Kidney (tissue), 14 donors: ENCODE data around the gene C2CD4D. TPM values are rescaled to one million over a fixed set of nuclear protein-coding genes. Genes with fewer than 3 reads are reported as not detected.

Experiments
- DNase-seq, 5 donors: peaks; one replicate each; pipeline ENCODE4 v3.0.0-alpha.2; 2013 to 2020
- FAIRE-seq: peaks from 2 replicates; lab custom pipeline; 2012; peaks lifted over from hg19 to GRCh38; lab: Jason Lieb, UNC
- H3K27ac ChIP-seq, 2 donors: one replicate each; pipeline ENCODE4 v1.7.0; 2013; ENCODE audit warnings: low read depth in 2 of 2, low read length in 2 of 2, inconsistent platforms in 1 of 2
- H3K27me3 ChIP-seq: one replicate; pipeline ENCODE4 v1.7.1; 2013; ENCODE audit warnings: low read length, inconsistent platforms; ENCODE audit not compliant: control insufficient read depth, insufficient read depth
- H3K36me3 ChIP-seq, 3 donors: one replicate each; pipeline versions ENCODE4 v1.7.0 to v1.7.1; 2013; ENCODE audit warnings: low read length in 3 of 3, control low read depth in 1 of 3, inconsistent platforms in 1 of 3; ENCODE audit not compliant: insufficient read depth in 3 of 3, control insufficient read depth in 2 of 3
- H3K4me1 ChIP-seq, 3 donors: one replicate each; pipeline versions ENCODE4 v1.7.0 to v1.7.1; 2013; ENCODE audit warnings: low read length in 3 of 3, inconsistent platforms in 1 of 3, low read depth in 1 of 3; ENCODE audit not compliant: control insufficient read depth in 2 of 3, insufficient read depth in 2 of 3
- H3K4me3 ChIP-seq, 3 donors: one replicate each; pipeline versions ENCODE4 v1.7.0 to v1.8.1; 2013; ENCODE audit warnings: low read length in 3 of 3, control low read depth in 1 of 3, inconsistent platforms in 1 of 3
- H3K9ac ChIP-seq, 3 donors: one replicate each; pipeline versions ENCODE4 v1.7.0 to v1.7.1; 2013; ENCODE audit warnings: low read length in 3 of 3, control low read depth in 1 of 3, inconsistent platforms in 1 of 3
- H3K9me3 ChIP-seq, 3 donors: one replicate each; pipeline versions ENCODE4 v1.7.0 to v1.7.1; 2013; ENCODE audit warnings: low read length in 3 of 3, control low read depth in 1 of 3, inconsistent platforms in 1 of 3; ENCODE audit not compliant: control insufficient read depth in 2 of 3, insufficient read depth in 1 of 3
- CTCF ChIP-seq: IDR thresholded peaks from 3 replicates; pipeline ENCODE4 v1.5.1; 2012; ENCODE audit warnings: mild to moderate bottlenecking, moderate library complexity, borderline replicate concordance; ENCODE audit not compliant: insufficient read depth; ENCODE audit errors: extremely low read depth
- intact Hi-C: fragments of 100-400 bp; cut with DNase I; formaldehyde crosslinking; loops from one replicate; pipeline ENCODE4 v1.11.1; 2022
- polyA plus RNA-seq: library from polyadenylated mRNA; stranded (reverse); fragments of 350-450 nt; fragmentation: Illumina TruSeq; extraction: RNeasy Lipid Tissue Mini Kit (QIAGEN cat#74804); gene quantifications from one replicate; pipeline ENCODE4 v1.2.3, GENCODE V29; 2014; ENCODE audit warnings: low read depth, low replicate concordance; ENCODE audit not compliant: insufficient read depth
- total RNA-seq: library from RNA; stranded (reverse); fragmentation: NEBNext Ultra II Directional; extraction: Animal tissue kit (Norgen Biotek cat#: 25700); gene quantifications from one replicate; pipeline ENCODE4 v1.2.1, GENCODE V29; 2021
- donor health status: control.
- donor health status: control.
- donor health status: control.
- donor health status: control.
- donor health status: control.
- donor health status: DM: yes; HTN: yes; CAD: no.
- donor health status: Normal renal cell carcinoma (clear cell type).

C2CD4D gene
- total and polyA plus RNA-seq, 2 donors from 2014 or later, result 0.43 to 0.57 TPM

- H3K9me3 ChIP-seq, result no peaks in the 10 kb centered on the region
- no peak overlapping the region for H3K27ac ChIP-seq
- DNase-seq (no peak), FAIRE-seq (no peak)
- no peak overlapping the region for H3K9ac ChIP-seq
- intact Hi-C loops, result no loop called here
- no peak for TF ChIP-seq CTCF
- no peaks in the 10 kb centered on the region for H3K4me1 ChIP-seq
- H3K4me3 ChIP-seq, result no peak overlapping the region
- no peaks in the 10 kb centered on the region for H3K27me3 ChIP-seq
- no peaks in the 10 kb centered on the region for H3K36me3 ChIP-seq
Observed at GRCh38 chr1:151801310-151801820, 38.3 kb downstream of the C2CD4D start.

- intact Hi-C loops, result no loop called here
- no peaks in the 10 kb centered on the region for H3K27me3 ChIP-seq
- no peaks in the 10 kb centered on the region for H3K36me3 ChIP-seq
- H3K4me1 ChIP-seq, result no peaks in the 10 kb centered on the region
- FAIRE-seq (no peak), DNase-seq (no peak)
- H3K9ac ChIP-seq, result no peak overlapping the region
- H3K9me3 ChIP-seq, result no peaks in the 10 kb centered on the region
- no peak overlapping the region for H3K4me3 ChIP-seq
- H3K27ac ChIP-seq, result no peak overlapping the region
- no peak for TF ChIP-seq CTCF
Observed at GRCh38 chr1:151800830-151801229, 38.8 kb downstream of the C2CD4D start.

- Histone ChIP-seq H3K27me3 (no peaks in the 10 kb centered on the region), H3K4me1 (no peaks in the 10 kb centered on the region), H3K4me3 (no peak overlapping the region), H3K9me3 (no peaks in the 10 kb centered on the region), H3K36me3 (no peaks in the 10 kb centered on the region), H3K9ac (no peak overlapping the region), H3K27ac (no peak overlapping the region)
- no peak for TF ChIP-seq CTCF
- FAIRE-seq (no peak), DNase-seq (no peak)
- intact Hi-C loops, result no loop called here
Observed at GRCh38 chr1:151799179-151800022, 40.2 kb downstream of the C2CD4D start.
